IPS-11a (cell line): Measurements from ENCODE around the gene HEXB.
A peak's percentile ranks its signal among the peaks of the same experiment; 100 is the strongest.
"Not testable (repeated sequence)": the region's sequence is repeated elsewhere in the genome, so short reads cannot be mapped to it uniquely, and the experiment has no call there.

Experiments used
- H3K4me3 ChIP-seq: one replicate; pipeline ENCODE4 v1.5.1; 2013; ENCODE audit warnings: low read depth, low read length, control low read depth

HEXB gene

GRCh38 chr5:74657165-74657564 lies 27.9 kb upstream of the HEXB start:
- no peak overlapping the region for H3K4me3 ChIP-seq

DNA sequence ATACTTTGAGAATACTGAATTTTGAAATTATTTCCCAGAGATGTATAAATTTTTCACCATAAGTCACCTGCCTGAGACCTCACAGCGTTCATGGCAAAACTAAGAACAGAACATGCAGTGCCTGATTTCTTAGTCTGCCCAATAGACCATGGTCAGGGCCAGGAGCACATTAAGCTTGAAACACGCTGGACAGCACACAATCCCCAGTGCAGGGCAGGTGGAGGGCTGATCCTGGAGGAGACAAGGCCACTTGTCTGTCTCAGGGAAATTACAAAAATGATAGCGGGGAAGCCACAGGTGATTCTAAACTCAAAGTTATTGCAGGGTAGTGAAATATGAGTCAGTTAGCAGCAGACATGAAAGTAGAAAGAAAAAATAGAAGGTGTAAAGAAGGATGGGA lies 25.9 kb upstream of the HEXB start:
- H3K4me3 ChIP-seq, result no peak overlapping the region

DNA sequence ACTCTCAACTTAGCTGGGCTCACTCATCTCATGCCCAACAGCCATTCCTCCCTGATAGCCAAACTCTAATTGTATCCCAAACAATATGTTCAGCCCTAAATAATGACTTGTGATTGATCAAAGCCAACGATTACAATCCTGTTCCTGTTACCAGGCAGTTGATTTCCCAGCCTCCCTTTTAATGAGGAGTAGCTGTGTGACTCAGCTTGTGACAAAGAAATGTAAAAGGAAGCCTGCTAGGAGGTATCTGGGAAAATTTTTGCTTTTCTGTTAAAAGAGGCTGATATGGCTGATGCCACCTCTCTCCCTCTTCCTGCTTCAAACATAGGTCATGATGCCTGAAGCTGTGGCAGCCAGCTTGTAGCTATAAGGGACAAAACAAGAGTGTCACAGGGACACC lies 24.9 kb upstream of the HEXB start:
- no peak overlapping the region for H3K4me3 ChIP-seq

DNA sequence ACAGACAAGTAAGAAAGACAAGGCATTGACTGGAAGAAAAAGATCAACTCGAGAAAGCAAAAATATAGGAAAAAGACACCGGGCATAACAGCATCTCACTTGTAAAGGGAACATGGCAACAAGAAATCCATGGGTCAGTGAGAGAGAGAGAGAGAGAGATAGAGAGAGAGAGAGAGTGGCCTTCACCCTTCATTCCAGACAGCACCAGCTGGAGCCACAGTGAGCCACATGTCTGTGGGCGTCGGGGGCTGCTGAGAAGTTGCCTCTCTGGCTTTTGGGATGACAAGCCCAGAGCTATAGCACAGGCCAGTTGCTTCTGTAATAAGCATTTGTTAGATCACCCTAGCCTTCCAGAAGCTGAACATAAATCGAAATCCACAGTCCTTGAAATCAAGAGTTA lies 24.2 kb upstream of the HEXB start:
- H3K4me3 ChIP-seq, result no peak overlapping the region

DNA sequence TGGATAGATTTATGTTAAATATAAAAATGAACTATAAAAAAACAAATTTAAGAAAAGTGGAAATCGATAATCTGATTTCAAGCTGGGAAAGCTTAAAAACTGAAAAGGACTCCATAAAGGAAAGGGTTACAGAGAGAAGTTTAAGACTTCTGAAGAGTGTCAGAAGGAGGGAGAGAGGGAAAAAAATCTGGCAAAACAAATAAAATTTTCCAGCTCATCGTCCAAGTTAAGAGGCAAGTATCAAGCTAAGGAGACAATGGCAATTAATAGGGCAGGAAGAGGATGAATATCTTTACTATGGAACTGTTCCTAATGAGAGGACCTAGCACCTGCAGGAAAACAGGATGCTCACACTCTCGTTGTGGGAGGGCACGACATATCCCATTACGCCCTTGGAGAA lies 20.5 kb upstream of the HEXB start:
- no peak overlapping the region for H3K4me3 ChIP-seq

DNA sequence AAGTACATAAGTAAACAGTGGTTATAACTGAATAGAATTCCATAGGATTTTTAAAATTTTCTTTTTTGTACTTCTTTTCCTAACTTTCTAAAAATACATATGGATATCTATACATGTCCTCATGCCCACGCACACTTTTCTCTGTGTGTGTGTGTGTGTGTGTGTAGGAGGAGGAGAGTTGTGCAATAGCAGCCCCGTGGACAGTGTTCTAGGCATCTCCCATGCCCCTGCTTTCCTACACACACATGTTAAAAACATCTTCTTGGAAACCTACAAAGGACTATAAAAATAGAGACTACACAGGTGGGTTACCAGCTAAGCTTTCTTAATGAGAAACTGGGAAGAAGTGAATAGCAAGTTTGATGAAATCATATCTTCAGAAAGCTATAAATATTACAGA lies 19.8 kb upstream of the HEXB start:
- no peak overlapping the region for H3K4me3 ChIP-seq

DNA sequence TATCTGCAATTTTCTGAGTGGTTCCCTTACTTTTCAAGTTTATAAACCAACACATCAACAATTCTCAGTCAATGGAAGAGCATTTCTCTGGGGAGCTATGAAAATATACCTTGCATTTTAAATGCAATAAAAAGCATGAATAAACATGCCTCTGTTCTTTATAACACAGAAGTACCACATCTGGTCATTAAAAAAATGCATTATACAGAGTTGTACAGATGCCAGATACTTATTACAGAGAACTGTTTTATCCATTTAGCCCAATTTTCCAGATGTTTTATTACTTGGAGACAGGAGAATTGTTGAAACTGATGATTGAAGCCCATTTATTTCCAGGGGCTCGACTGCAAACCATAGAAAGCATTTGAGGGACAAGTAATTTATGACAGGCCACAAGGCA lies 19.2 kb upstream of the HEXB start:
- H3K4me3 ChIP-seq, result no peak overlapping the region

GRCh38 chr5:74667396-74667795 lies 17.6 kb upstream of the HEXB start:
- H3K4me3 ChIP-seq, result no peak overlapping the region

GRCh38 chr5:74669821-74670220 lies 15.2 kb upstream of the HEXB start:
- H3K4me3 ChIP-seq, result no peak overlapping the region

GRCh38 chr5:74670396-74671038 lies 14.5 kb upstream of the HEXB start:
- H3K4me3 ChIP-seq, result no peak overlapping the region

- H3K4me3 ChIP-seq, result no peak overlapping the region
Measured at GRCh38 chr5:74672215-74672877, 12.7 kb upstream of the HEXB start.

DNA sequence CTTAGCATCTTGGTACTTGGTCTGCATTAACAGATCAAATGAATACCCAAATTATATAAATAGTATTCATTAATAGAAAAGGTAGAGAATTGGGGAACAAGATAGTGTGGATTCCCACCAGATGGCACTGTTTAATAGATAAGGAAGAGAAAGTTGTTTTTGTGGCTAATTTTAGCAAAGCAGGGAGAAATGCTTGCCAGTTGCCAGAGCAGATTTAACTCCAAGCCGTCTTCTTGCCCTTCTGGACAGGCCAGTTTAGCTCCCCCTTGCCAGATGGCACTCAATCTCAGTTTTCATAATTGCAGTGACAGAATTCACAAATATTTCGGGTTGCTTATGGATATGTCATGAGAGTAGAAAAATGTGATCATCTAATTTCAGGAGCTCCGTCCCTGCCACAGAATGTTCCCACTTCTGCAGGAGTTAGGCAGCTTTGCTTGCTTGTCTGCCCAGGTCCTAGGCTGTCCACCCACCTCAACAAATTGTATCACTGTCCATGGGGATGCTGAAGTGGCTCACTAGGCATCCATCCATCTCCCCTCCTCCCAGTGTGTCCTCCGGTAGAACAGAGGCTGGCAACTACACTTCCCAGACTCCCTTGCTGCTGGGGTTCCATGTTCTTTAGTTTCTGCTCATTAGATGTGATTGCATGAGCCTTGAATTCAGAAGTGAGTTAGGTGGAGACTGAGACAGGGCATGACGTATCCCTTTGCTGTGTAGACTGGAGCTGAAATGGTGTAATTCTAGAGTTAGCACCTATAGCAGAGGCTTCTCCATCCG lies 11.8 kb upstream of the HEXB start:
- H3K4me3 ChIP-seq, result no peak overlapping the region

DNA sequence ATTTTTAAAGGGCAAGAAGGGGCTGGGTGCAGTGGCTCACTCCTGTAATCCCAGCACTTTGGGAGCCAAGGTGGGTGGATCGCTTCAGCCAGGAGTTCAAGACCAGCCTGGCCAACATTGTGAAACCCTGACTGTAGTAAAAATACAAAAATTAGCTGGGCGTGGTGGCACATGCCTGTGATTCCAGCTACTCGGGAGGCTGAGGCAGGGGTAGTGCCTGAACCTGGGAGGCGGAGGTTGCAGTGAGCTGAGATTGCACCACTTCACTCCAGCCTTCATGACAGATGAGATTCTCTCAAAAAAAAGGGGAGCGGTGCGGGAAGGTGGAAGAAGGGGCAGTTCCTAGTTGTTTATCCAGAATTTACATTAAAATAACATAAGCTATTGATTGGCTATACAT lies 8.6 kb upstream of the HEXB start:
- H3K4me3 ChIP-seq, result not testable (repeated sequence)

DNA sequence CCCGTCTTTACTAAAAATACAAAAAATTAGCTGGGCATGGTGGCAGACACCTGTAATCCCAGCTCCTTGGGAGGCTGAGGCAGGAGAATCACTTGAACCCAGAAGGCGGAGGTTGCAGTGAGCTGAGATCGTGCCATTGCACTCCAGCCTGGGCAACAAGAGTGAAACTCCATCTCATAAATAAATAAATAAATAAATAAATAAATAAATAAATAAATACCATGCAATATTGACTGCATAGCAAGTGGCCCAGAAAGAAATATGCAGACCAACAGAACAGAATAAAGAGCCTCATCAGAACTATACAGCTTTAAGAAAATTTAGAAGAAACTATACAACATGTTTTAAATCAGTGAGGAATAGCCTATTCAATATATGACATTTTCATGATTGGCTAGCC lies 6.9 kb upstream of the HEXB start:
- H3K4me3 ChIP-seq, result not testable (repeated sequence)

GRCh38 chr5:74679300-74679699 lies 5.7 kb upstream of the HEXB start:
- H3K4me3 ChIP-seq, result not testable (repeated sequence)

- no peak overlapping the region for H3K4me3 ChIP-seq
Measured at GRCh38 chr5:74679966-74680365, 5.1 kb upstream of the HEXB start.

DNA sequence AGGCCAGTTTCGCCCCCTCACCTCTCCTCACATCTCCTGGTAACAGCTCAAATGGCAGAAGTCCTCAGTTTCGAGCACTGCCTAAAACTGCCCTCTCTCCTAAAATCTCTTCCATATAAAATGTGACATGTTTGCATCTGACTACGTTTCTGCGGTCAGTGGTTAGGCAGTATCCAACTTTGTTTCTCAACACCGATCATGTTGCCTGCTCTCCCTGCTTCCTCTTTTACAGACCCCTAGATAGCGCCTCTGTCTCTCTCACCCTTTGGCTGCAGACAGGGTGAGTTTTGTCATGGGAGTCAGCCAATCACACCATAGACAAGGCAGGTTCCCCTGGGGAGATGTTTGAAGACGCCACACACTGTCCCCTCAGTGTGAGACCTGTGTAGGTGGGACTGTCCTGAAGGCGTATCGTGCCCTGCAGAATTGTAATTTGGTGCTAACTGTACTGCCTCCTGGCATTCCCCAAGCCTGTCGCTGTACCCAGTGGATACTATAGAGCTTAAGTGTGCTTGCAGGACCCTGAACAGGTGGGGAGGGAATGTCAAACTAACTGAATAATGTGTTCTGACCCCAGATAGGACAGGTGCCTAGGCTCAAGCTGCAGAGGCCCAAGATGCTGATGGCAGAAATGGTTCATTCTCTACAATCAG lies 1.1 kb downstream of the HEXB start:
- H3K4me3 ChIP-seq, result peak overlapping the region; percentile 72

GRCh38 chr5:74686962-74687751 lies 2.1 kb downstream of the HEXB start:
- no peak overlapping the region for H3K4me3 ChIP-seq

GRCh38 chr5:74693191-74693590 lies 8.2 kb downstream of the HEXB start:
- H3K4me3 ChIP-seq, result no peak overlapping the region

DNA sequence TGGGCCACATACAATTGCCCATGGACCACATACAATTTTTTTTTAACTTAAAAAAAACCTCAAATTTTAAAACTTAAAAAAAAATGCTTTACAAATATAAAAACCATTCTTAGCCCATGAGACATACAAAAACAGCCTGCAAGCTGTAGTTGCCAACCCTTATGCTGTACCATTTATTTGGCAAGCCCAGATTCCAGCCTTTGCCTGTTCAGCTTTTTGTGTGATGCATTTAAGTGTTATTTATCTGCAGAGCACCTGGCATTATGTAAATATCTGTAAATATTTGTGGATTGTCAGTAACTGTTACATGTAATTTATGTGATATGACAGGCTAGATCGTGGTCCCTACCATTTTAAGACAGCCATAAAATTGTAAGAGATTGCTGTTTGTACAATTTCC lies 32.6 kb downstream of the HEXB start:
- no peak overlapping the region for H3K4me3 ChIP-seq

GRCh38 chr5:74722271-74722670 lies 37.2 kb downstream of the HEXB start:
- H3K4me3 ChIP-seq, result no peak overlapping the region
